ENCODE results near the gene COLQ. TPM values are rescaled to one million over a fixed set of nuclear protein-coding genes. Genes with fewer than 3 reads are reported as not detected.

COLQ gene
- total RNA-seq, 4 donors from 2014 or later: 1.9 to 10.2 (median 3.6) TPM

DNA sequence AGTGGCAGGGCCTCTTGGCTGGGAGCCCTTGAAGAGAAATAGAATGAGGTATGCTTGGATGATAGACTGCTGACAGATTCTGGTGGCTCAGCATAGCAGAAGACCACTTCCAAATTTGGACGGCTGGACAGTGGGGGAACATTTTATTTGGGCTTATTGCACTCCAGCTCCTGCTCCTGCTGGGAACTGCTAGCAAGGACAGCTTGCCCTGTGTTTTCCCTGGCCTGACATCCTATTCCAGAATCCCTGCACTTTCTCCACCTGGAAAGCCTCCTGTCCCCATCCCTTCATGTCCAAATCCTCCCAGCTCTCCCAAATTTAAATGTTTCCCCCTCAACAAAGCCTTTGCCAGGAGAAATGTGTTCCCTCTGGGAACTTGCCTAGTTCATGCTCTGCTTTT is 9.8 kb upstream of the COLQ start:
- Histone ChIP-seq H3K27ac (no peak overlapping the region), H3K9me3 (no peaks in the 10 kb centered on the region), H3K36me3 (peaks cover 0 to 23% (median 0%) of the 10 kb centered on the region in 3 donors), H3K4me1 (no peaks in the 10 kb centered on the region), H3K27me3 (no peaks in the 10 kb centered on the region), H3K4me3 (no peak overlapping the region)
- no peak for TF ChIP-seq EP300 (IDR thresholded peaks at IDR 0.05)
- TF ChIP-seq, protein P1, sequence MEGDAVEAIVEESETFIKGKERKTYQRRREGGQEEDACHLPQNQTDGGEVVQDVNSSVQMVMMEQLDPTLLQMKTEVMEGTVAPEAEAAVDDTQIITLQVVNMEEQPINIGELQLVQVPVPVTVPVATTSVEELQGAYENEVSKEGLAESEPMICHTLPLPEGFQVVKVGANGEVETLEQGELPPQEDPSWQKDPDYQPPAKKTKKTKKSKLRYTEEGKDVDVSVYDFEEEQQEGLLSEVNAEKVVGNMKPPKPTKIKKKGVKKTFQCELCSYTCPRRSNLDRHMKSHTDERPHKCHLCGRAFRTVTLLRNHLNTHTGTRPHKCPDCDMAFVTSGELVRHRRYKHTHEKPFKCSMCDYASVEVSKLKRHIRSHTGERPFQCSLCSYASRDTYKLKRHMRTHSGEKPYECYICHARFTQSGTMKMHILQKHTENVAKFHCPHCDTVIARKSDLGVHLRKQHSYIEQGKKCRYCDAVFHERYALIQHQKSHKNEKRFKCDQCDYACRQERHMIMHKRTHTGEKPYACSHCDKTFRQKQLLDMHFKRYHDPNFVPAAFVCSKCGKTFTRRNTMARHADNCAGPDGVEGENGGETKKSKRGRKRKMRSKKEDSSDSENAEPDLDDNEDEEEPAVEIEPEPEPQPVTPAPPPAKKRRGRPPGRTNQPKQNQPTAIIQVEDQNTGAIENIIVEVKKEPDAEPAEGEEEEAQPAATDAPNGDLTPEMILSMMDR (IDR thresholded peaks at IDR 0.05): no peak
- no peak for TF ChIP-seq POLR2A (IDR thresholded peaks at IDR 0.05)
- DNase-seq (ENCODE audit: low spot score in 2 of 2): no peak
- 69 to 70% methylated on average over 1 of the region's 1 CpG for WGBS, 2 donors

DNA sequence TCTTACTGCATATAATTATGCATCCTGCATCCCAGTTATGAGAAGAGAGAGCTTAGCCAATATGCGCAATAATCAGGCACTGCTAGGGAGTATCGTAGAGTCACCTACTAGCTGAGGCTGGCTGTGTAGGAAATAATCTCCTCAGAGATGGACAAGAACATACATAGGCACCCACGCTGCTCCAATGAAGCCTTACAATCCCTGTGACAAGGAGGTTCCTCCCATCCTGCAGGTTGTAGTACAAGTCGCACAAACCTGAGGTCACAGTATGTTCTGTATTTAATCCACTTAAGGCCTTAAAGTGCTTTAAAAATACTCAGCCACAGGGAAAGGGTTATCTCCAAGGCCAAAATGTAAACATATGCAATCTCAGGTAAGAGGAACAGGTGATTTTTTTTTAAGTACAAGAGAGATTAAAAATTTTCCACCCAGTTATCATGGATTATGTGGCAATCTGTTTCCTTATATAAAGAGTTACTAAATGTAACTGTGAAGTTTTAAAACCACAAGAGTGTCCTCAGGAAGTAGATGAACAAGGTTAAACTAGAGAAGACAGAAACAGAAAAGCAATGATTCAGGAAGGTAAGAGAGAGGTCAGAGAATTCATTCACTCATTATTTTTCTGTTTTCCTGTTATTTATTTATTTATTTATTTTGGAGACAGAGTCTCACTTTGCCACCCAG is 7.5 kb upstream of the COLQ start:
- no peak for DNase-seq (ENCODE audit: low spot score in 2 of 2)
- TF ChIP-seq EP300 (IDR thresholded peaks at IDR 0.05) (no peak), POLR2A (IDR thresholded peaks at IDR 0.05) (no peak)
- TF ChIP-seq, protein P1 (IDR thresholded peaks at IDR 0.05): no peak
- Histone ChIP-seq H3K27me3 (no peaks in the 10 kb centered on the region), H3K4me1 (no peaks in the 10 kb centered on the region), H3K4me3 (no peak overlapping the region), H3K36me3 (peaks cover 0 to 4% (median 0%) of the 10 kb centered on the region in 3 donors), H3K9me3 (no peaks in the 10 kb centered on the region), H3K27ac (no peak overlapping the region)
- 89 to 95% methylated on average over 4 of the region's 4 CpGs for WGBS, 2 donors

DNA sequence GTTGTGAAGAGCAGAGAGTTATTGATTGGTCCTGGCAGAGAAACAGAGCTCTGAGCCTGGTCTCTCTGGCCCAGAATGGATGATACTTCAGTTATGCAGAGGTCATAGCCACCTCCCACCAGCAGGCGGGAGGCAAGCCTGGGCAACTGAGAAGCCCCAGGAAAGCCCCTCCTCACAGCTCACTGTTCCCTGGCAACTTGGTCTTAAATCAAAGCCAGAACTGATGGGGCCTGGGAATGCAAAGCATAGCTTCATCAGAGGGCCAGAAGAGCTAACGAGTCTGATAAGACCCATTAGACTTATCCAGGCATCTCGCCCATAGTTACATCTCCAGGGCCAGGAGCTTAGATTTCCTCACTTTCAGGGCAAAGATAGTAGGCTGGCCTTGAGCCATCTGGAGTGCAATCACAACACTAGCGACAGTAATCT is 5.5 kb upstream of the COLQ start:
- WGBS, 2 donors: 55 to 63% methylated on average over 4 of the region's 4 CpGs
- no peaks in the 10 kb centered on the region for H3K4me1 ChIP-seq

DNA sequence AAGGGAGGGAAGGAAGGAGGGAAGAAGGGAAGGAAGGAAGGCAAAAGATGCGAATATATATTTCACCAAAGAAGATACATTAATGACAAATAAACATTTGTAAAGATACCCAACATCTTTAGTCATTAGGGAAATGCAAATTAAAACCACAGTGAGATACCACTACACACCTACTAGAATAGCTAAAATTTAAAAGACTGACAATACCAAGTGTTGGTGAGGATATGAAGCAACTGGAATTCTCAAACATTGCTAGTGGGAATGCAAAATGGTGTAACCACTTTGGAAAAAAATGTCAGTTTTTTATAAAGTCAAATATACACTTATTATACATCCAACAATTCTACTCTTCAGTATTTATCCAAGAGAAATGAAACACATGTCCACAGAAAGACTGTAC is 4.3 kb upstream of the COLQ start:
- H3K36me3 ChIP-seq: no peaks in the 10 kb centered on the region
- TF ChIP-seq, protein P1 (IDR thresholded peaks at IDR 0.05): no peak
- TF ChIP-seq POLR2A (IDR thresholded peaks at IDR 0.05): no peak
- TF ChIP-seq EP300 (IDR thresholded peaks at IDR 0.05): no peak
- H3K4me1 ChIP-seq: peaks cover 0 to 4% (median 0%) of the 10 kb centered on the region in 4 donors
- no peaks in the 10 kb centered on the region for H3K27me3 ChIP-seq
- H3K27ac ChIP-seq: no peak overlapping the region
- WGBS, 2 donors: 90 to 96% methylated on average over 1 of the region's 1 CpG
- H3K9me3 ChIP-seq: no peaks in the 10 kb centered on the region
- no peak for DNase-seq (ENCODE audit: low spot score in 2 of 2)
- no peak overlapping the region for H3K4me3 ChIP-seq

More for the DNA sequence above, 5.5 kb upstream of the COLQ start:
- Histone ChIP-seq H3K4me3 (no peak overlapping the region), H3K36me3 (no peaks in the 10 kb centered on the region), H3K27ac (no peak overlapping the region), H3K9me3 (no peaks in the 10 kb centered on the region), H3K27me3 (no peaks in the 10 kb centered on the region)
- no peak for TF ChIP-seq POLR2A (IDR thresholded peaks at IDR 0.05)
- TF ChIP-seq, protein P1 (IDR thresholded peaks at IDR 0.05): peak in 1 of 5 experiments; percentile 4
- DNase-seq (ENCODE audit: low spot score in 2 of 2): peak in 1 of 2 donors; percentile 38

DNA sequence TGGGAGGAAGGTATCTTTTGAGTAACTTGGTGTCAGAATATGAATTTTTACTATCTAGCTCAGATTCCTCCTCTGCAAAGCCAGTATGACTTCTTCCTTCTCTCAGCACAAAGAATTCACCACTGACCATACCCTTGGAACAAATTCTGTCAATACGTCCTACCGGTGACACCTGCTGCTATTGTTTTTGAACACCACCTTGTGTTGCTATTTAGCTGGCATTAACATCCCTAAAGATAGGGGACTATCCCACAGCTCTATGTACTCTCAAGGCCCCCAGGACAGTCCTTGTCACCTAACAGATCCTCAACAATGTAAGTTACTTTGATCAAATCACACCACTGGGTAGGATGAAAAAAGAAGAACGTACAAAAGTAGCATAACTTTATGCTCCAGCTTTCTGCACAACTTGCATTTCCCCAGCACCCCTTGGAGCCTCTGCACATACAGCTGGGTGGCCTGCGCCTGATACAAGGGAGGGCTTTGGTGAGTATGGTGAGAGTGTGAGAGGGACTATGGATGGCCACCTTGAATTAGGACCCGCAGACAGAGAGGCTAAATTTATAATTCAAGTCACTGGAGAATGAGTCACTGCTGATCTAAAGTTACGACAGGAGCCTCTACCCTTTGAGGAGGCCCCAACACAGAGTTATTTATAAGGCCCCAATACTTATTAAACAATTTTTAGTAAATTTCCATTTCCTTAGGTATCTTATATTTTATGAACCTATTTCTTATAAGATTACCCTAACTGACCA is 2.3 kb upstream of the COLQ start:
- TF ChIP-seq EP300 (IDR thresholded peaks at IDR 0.05) (no peak), POLR2A (IDR thresholded peaks at IDR 0.05) (no peak)
- TF ChIP-seq, protein P1 (IDR thresholded peaks at IDR 0.05): no peak
- H3K9me3 ChIP-seq: no peaks in the 10 kb centered on the region
- no peak overlapping the region for H3K27ac ChIP-seq
- no peaks in the 10 kb centered on the region for H3K36me3 ChIP-seq
- peaks cover 0 to 7% (median 0%) of the 10 kb centered on the region in 4 donors for H3K4me1 ChIP-seq
- 80 to 83% methylated on average over 6 of the region's 6 CpGs for WGBS, 2 donors
- H3K27me3 ChIP-seq: no peaks in the 10 kb centered on the region
- no peak overlapping the region for H3K4me3 ChIP-seq
- DNase-seq (ENCODE audit: low spot score in 2 of 2): no peak

Measured in tibial nerve (tissue), 4 donors.